HG03460 (cell line): ENCODE results near the gene STK24.

Source experiments
- ATAC-seq: cut with Tn5 transposase; IDR thresholded peaks from one replicate; pipeline ENCODE4 v1.9.1; 2021; ENCODE audit not compliant: unreplicated experiment

STK24 gene

GRCh38 chr13:98440390-98441055 lies 136.4 kb downstream of the STK24 start:
- ATAC-seq, result no peak

GRCh38 chr13:98439896-98440295 lies 137.0 kb downstream of the STK24 start:
- no peak for ATAC-seq

GRCh38 chr13:98439126-98439828 lies 137.6 kb downstream of the STK24 start:
- ATAC-seq, result no peak

- ATAC-seq, result no peak
Measured at GRCh38 chr13:98438246-98439125, 138.4 kb downstream of the STK24 start.

GRCh38 chr13:98436233-98436910 lies 140.5 kb downstream of the STK24 start:
- ATAC-seq, result no peak

- ATAC-seq, result no peak
Measured at GRCh38 chr13:98435376-98435775, 141.5 kb downstream of the STK24 start.

GRCh38 chr13:98434060-98434459 lies 142.8 kb downstream of the STK24 start:
- ATAC-seq, result no peak

GRCh38 chr13:98433654-98434053 lies 143.3 kb downstream of the STK24 start:
- no peak for ATAC-seq

GRCh38 chr13:98432638-98433037 lies 144.3 kb downstream of the STK24 start:
- no peak for ATAC-seq

- no peak for ATAC-seq
Measured at GRCh38 chr13:98429977-98430736, 146.8 kb downstream of the STK24 start.

- no peak for ATAC-seq
Measured at GRCh38 chr13:98429531-98429930, 147.4 kb downstream of the STK24 start.

- ATAC-seq, result no peak
Measured at GRCh38 chr13:98429081-98429480, 147.8 kb downstream of the STK24 start.

GRCh38 chr13:98428256-98428966 lies 148.5 kb downstream of the STK24 start:
- no peak for ATAC-seq

- no peak for ATAC-seq
Measured at GRCh38 chr13:98427331-98427995, 149.4 kb downstream of the STK24 start.

- no peak for ATAC-seq
Measured at GRCh38 chr13:98423417-98423816, 153.5 kb downstream of the STK24 start.

GRCh38 chr13:98422046-98422445 lies 154.9 kb downstream of the STK24 start:
- ATAC-seq, result no peak

- no peak for ATAC-seq
Measured at GRCh38 chr13:98420554-98421175, 156.2 kb downstream of the STK24 start.

- no peak for ATAC-seq
Measured at GRCh38 chr13:98419786-98420553, 156.9 kb downstream of the STK24 start.
